HG03469 (cell line): ENCODE results near the gene COL8A1.
A peak's percentile ranks its signal among the peaks of the same experiment; 100 is the strongest.

Source experiments
- ATAC-seq: cut with Tn5 transposase; IDR thresholded peaks from one replicate; pipeline ENCODE4 v1.9.1; 2021; ENCODE audit warnings: mild to moderate bottlenecking, moderate library complexity, moderate number of reproducible peaks; ENCODE audit not compliant: unreplicated experiment

The COL8A1 gene

GRCh38 chr3:99669879-99670555 lies 31.6 kb downstream of the COL8A1 start:
- ATAC-seq, result no peak

- no peak for ATAC-seq
These were observed 32.2 kb downstream of the COL8A1 start for GRCh38 chr3:99670556-99670950.

- ATAC-seq, result no peak
These were observed 35.8 kb downstream of the COL8A1 start for GRCh38 chr3:99674086-99674789.

- no peak for ATAC-seq
These were observed 39.6 kb downstream of the COL8A1 start for GRCh38 chr3:99678023-99678422.

- ATAC-seq, result no peak
These were observed 40.5 kb downstream of the COL8A1 start for GRCh38 chr3:99678896-99679295.

GRCh38 chr3:99681512-99681911 lies 43.1 kb downstream of the COL8A1 start:
- no peak for ATAC-seq

GRCh38 chr3:99681976-99682375 lies 43.6 kb downstream of the COL8A1 start:
- no peak for ATAC-seq

- ATAC-seq, result no peak
These were observed 45.1 kb downstream of the COL8A1 start for GRCh38 chr3:99683465-99683864.

GRCh38 chr3:99683876-99684275 lies 45.5 kb downstream of the COL8A1 start:
- no peak for ATAC-seq

DNA sequence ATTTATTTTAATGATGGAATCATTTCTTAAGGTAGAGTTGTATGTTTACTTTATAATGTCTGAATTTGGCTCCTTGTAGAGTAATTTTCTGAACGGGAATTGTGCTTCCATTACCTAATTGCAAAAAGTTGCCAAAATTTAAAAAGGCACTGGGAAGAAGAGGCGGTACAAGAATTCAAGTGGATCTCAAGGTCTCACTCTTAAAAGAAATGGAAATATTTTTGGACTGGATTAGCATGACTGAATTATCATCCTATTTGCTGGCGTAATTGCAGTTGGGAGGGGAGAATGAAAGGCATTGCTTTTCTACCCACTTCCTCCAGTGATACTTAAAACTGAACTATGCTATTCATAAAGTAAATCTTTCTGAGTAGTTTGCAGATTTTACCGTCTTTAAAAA lies 46.2 kb downstream of the COL8A1 start:
- ATAC-seq, result no peak

- no peak for ATAC-seq
These were observed 48.1 kb downstream of the COL8A1 start for GRCh38 chr3:99686469-99686868.

- peak; percentile 64 for ATAC-seq
These were observed 48.7 kb downstream of the COL8A1 start for GRCh38 chr3:99686955-99687612.

GRCh38 chr3:99690761-99691369 lies 52.5 kb downstream of the COL8A1 start:
- ATAC-seq, result no peak

- ATAC-seq, result no peak
These were observed 55.2 kb downstream of the COL8A1 start for GRCh38 chr3:99693636-99694035.

DNA sequence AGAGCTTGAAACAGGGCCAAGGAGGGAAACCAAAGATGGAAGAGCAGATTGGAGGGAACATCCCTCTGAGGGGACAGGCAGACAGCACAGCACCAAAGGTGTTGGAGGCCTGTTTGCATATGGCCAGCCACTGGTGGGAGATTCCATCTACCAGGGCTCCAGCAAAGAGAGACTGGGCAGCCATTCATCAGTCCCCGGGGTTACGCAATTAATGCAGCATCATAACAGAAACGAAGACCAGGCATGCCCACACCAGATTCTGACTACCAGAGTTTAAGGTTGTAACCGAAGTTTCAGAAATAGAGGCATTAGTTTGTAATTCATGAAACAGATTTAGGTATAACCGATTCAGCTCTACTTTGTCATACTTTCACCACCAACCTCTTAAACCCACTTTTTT lies 58.1 kb downstream of the COL8A1 start:
- ATAC-seq, result no peak

DNA sequence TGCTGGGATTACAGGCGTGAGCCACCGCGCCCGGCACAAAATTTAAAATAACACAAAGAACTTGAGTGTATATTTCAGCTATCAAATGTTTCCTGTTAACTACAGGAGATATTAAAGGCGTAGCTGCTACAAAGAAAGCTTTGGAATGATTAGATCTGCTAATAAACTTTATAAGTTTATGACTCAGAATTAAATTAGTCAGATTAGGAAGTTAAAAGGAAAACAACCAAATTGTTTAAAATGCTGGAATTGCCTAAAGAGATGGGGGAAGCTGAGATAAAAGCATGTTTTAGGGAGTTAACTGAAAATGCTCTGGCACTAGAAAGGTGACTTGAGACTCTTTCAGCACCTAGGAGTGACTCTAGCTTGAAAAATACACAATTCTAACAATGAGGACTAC lies 58.9 kb downstream of the COL8A1 start:
- no peak for ATAC-seq

DNA sequence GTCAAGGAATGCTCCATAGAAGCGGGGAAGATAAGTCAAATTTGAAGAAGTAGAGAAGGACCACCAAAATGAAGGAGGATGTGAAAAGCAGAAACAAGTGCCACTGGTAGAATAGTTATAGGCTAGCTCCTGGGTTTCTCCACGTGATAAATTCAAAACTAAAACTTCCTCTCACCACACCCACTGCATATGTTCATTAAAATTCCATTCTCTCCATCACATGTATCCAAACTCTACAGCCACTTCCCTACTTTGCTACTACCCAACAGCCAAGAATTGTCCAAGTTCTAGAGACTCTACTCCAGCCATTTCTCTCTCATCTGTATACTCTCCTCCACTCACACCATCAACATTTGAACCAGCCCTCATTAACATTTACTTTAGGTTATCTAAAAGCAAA lies 60.5 kb downstream of the COL8A1 start:
- ATAC-seq, result no peak

DNA sequence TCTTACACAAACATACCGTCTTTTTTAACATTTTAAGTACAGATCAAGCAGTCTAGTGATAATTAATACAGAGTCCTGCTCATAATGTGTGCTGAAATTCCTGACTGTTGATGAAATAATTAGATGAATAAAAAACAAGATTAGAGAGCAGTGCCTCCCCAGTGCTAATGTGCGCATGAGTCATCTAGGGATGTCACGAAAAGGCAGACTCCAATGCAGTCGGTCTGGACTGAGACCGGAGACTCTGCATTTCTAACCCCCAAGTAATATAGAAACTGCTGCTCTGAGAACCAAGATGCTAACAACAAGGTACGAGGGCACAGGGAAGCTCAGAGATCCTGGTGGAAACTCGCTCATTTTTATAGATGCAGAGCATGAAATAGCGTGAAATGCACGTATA lies 61.4 kb downstream of the COL8A1 start:
- no peak for ATAC-seq

DNA sequence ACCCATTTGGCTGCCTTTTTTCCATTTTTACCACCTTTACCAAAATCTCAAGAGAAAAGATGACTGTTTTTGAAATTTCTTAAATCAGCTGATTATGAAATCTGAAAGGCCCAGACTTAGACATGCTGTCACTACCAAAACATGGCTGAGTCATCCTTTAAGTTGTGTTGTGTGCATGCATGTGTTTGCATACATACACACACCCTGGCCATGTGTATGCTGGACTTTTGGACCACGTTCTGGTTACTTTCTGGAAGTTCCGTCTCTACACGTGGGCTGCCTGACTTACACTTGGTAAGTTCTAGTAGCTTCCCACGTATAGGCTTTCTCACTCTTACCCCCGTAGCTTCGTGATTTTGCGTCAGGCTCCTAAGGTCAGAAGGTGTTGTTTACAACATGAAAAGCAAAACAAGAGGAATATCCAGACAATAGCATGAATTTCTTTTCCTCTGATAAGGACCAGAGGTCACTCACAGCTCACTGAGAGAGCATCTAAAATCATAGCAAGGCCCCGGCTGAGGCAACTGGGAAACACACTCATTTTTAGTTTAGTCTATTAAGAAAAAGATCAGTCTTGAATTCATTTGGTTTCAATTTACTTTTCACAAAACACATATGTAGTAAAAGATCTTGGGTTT lies 62.4 kb downstream of the COL8A1 start:
- no peak for ATAC-seq

GRCh38 chr3:99702953-99703943 lies 64.9 kb downstream of the COL8A1 start:
- ATAC-seq, result no peak
